Mucosa of rectum (tissue), 2 donors: Measurements from ENCODE around the gene SLC30A9.

Source experiments
- H3K27ac ChIP-seq, 2 donors: one replicate each; pipeline ENCODE4 v1.7.0; 2013; ENCODE audit warnings: inconsistent platforms in 2 of 2, low read depth in 2 of 2, low read length in 2 of 2
- H3K27me3 ChIP-seq, 2 donors: one replicate each; pipeline ENCODE4 v1.7.0; 2013; ENCODE audit warnings: low read length in 2 of 2; ENCODE audit not compliant: control insufficient read depth in 2 of 2, insufficient read depth in 2 of 2
- H3K36me3 ChIP-seq, 2 donors: one replicate each; pipeline ENCODE4 v1.7.0; 2013; ENCODE audit warnings: low read length in 2 of 2; ENCODE audit not compliant: control insufficient read depth in 2 of 2, insufficient read depth in 2 of 2
- H3K4me1 ChIP-seq, 2 donors: one replicate each; pipeline ENCODE4 v1.7.0; 2013; ENCODE audit warnings: low read length in 2 of 2, mild to moderate bottlenecking in 1 of 2; ENCODE audit not compliant: control insufficient read depth in 2 of 2, insufficient read depth in 2 of 2
- H3K4me3 ChIP-seq, 2 donors: one replicate each; pipeline ENCODE4 v1.7.0; 2013; ENCODE audit warnings: low read length in 2 of 2
- H3K9ac ChIP-seq, 2 donors: one replicate each; pipeline ENCODE4 v1.7.0; 2013; ENCODE audit warnings: low read length in 2 of 2, low read depth in 1 of 2, mild to moderate bottlenecking in 1 of 2
- H3K9me3 ChIP-seq, 2 donors: one replicate each; pipeline ENCODE4 v1.7.0; 2013; ENCODE audit warnings: low read length in 2 of 2; ENCODE audit not compliant: control insufficient read depth in 2 of 2
- donor health status: healthy.
- donor health status: Normal muscosa, but diverticular disease.

Gene SLC30A9

DNA sequence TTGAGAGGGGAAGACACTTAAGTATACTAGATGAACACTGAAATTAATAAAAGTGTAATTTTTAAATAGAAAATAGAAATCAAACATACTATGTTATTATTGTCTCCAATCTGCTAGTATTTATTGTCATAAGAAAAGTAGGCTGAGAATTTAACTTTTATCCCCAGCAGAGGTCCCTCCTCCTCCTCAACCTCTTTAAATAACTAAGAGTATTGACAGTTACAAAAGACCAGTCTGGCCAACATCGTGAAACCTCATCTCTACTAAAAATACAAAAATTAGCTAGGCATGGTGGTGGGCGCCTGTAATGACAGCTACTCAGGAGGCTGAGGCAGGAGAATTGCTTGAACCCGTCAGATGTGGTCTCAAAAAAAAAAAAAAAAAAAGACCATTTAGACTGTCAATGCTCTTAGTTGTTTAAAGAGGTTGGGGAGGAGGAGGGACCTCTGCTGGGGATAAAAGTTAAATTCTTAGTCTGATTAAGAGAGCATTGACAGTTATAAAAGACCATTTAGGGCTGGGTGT lies 4.2 kb downstream of the SLC30A9 start:
- Histone ChIP-seq H3K9me3 (no peaks in the 10 kb centered on the region), H3K27ac (no peak overlapping the region), H3K36me3 (no peaks in the 10 kb centered on the region), H3K27me3 (no peaks in the 10 kb centered on the region), H3K4me3 (no peak overlapping the region), H3K4me1 (peaks cover 7 to 15% of the 10 kb centered on the region in 2 donors), H3K9ac (no peak overlapping the region)

- H3K27ac ChIP-seq = no peak overlapping the region
- no peak overlapping the region for H3K4me3 ChIP-seq
- peaks cover 0 to 3% of the 10 kb centered on the region in 2 donors for H3K36me3 ChIP-seq
- H3K9ac ChIP-seq = no peak overlapping the region
- no peaks in the 10 kb centered on the region for H3K27me3 ChIP-seq
- no peaks in the 10 kb centered on the region for H3K9me3 ChIP-seq
- H3K4me1 ChIP-seq = no peaks in the 10 kb centered on the region
Measured at GRCh38 chr4:41998019-41998418, 7.7 kb downstream of the SLC30A9 start.

GRCh38 chr4:41999321-41999720 lies 9.0 kb downstream of the SLC30A9 start:
- H3K36me3 ChIP-seq = peaks cover 0 to 6% of the 10 kb centered on the region in 2 donors
- no peak overlapping the region for H3K9ac ChIP-seq
- H3K4me1 ChIP-seq = no peaks in the 10 kb centered on the region
- H3K27me3 ChIP-seq = no peaks in the 10 kb centered on the region
- no peak overlapping the region for H3K27ac ChIP-seq
- no peak overlapping the region for H3K4me3 ChIP-seq
- no peaks in the 10 kb centered on the region for H3K9me3 ChIP-seq

- Histone ChIP-seq H3K27ac (no peak overlapping the region), H3K4me3 (no peak overlapping the region), H3K36me3 (peaks cover 7 to 10% of the 10 kb centered on the region in 2 donors), H3K9me3 (no peaks in the 10 kb centered on the region), H3K9ac (no peak overlapping the region), H3K27me3 (no peaks in the 10 kb centered on the region), H3K4me1 (no peaks in the 10 kb centered on the region)
Measured at GRCh38 chr4:42008011-42008786, 17.9 kb downstream of the SLC30A9 start.

DNA sequence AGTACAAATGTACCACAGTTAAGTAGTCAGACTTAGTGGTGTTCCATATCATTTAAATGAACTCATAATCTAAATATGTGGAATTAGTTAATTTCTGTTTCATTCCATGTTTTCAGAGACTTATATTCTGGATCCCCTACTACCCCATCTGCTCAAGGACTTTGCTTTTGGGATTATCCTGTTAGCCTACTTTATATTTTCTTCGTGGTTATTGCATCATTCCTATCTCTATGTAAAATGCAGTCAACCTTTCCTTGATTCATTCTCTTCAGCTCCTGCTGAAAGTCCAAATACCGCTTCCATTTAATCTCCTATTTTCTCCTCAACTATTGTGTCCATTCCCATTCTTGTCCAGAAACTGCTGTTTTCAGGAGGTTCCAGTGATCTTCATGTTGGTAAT lies 25.1 kb downstream of the SLC30A9 start:
- Histone ChIP-seq H3K36me3 (peaks cover 5 to 8% of the 10 kb centered on the region in 2 donors), H3K9ac (no peak overlapping the region), H3K9me3 (no peaks in the 10 kb centered on the region), H3K4me3 (no peak overlapping the region), H3K27me3 (no peaks in the 10 kb centered on the region), H3K4me1 (no peaks in the 10 kb centered on the region), H3K27ac (no peak overlapping the region)

GRCh38 chr4:42018451-42018850 lies 28.1 kb downstream of the SLC30A9 start:
- no peaks in the 10 kb centered on the region for H3K4me1 ChIP-seq
- no peak overlapping the region for H3K27ac ChIP-seq
- H3K9ac ChIP-seq = no peak overlapping the region
- no peaks in the 10 kb centered on the region for H3K27me3 ChIP-seq
- H3K36me3 ChIP-seq = peaks cover 6 to 18% of the 10 kb centered on the region in 2 donors
- H3K9me3 ChIP-seq = no peaks in the 10 kb centered on the region
- H3K4me3 ChIP-seq = no peak overlapping the region

- H3K4me1 ChIP-seq = no peaks in the 10 kb centered on the region
- H3K36me3 ChIP-seq = peaks cover 8 to 9% of the 10 kb centered on the region in 2 donors
- H3K27ac ChIP-seq = no peak overlapping the region
- H3K9ac ChIP-seq = no peak overlapping the region
- H3K9me3 ChIP-seq = no peaks in the 10 kb centered on the region
- H3K4me3 ChIP-seq = no peak overlapping the region
- H3K27me3 ChIP-seq = no peaks in the 10 kb centered on the region
Measured at GRCh38 chr4:42048394-42048793, 58.1 kb downstream of the SLC30A9 start.

DNA sequence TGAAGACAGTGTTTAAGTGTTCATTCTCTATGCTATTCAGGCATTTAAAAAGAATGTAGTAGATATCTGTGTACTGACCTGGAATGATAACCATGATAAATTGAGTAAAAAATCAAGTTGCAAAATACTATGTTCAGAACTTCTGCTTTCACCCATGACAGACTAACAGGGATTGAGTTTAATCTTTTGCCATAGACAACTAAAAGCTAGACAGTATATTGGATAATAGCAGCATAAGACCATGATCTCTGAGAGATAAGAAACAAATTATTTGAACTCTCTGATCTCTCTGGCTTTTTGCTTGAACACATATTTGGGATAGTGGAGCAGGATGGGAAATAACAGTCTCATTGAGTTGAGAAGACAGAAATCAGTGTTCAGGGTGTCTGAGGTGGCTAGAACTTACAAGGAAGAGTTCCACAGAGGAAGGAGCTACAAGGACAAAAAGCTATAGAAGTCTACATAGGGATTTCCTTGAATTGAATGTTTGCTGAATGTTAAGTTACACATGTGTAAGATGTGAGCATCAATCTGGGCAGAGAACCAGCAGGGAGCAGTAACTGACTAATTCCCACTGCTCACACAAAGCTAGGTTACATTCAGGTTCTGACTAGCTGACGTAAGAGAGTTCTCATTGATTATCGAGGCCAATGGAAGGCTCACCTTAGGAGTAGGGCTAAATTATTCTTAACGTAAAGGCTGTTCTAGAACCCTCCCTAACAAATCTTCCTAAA lies 60.4 kb downstream of the SLC30A9 start:
- no peaks in the 10 kb centered on the region for H3K4me1 ChIP-seq
- peaks cover 9 to 12% of the 10 kb centered on the region in 2 donors for H3K36me3 ChIP-seq

DNA sequence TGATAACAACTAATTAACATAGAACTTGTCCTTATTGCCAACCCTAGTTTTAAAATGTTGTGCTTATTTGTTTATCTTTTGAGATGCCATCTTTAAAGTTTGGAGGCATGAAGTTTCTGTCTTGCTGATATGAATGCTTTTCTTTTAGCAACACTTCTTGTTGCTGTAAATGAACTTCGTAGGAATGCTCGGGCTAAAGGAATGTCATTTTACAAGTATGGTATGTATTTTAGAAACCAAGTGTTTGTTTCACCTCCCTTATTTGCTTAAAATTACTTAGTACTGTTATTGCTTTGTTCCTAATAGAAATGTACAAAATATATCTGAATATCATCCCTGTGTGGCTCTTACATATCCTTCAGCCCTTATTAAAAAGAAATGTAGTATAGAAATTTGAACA lies 76.1 kb downstream of the SLC30A9 start:
- H3K27ac ChIP-seq = no peak overlapping the region
- peaks cover 25 to 29% of the 10 kb centered on the region in 2 donors for H3K36me3 ChIP-seq
- H3K9me3 ChIP-seq = no peaks in the 10 kb centered on the region
- no peaks in the 10 kb centered on the region for H3K27me3 ChIP-seq
- H3K9ac ChIP-seq = no peak overlapping the region
- no peak overlapping the region for H3K4me3 ChIP-seq
- H3K4me1 ChIP-seq = no peaks in the 10 kb centered on the region

More for the DNA sequence above, 60.4 kb downstream of the SLC30A9 start:
- Histone ChIP-seq H3K27me3 (no peaks in the 10 kb centered on the region), H3K9ac (no peak overlapping the region), H3K27ac (no peak overlapping the region), H3K9me3 (no peaks in the 10 kb centered on the region), H3K4me3 (no peak overlapping the region)

- H3K4me1 ChIP-seq = no peaks in the 10 kb centered on the region
- no peaks in the 10 kb centered on the region for H3K9me3 ChIP-seq
- no peaks in the 10 kb centered on the region for H3K27me3 ChIP-seq
- H3K4me3 ChIP-seq = no peak overlapping the region
- H3K36me3 ChIP-seq = peaks cover 25 to 28% of the 10 kb centered on the region in 2 donors
- H3K9ac ChIP-seq = no peak overlapping the region
- no peak overlapping the region for H3K27ac ChIP-seq
Measured at GRCh38 chr4:42067264-42067663, 76.9 kb downstream of the SLC30A9 start.
